IPS-18c (cell line): ENCODE data around the gene POLR2L.

Source experiments
- H3K4me3 ChIP-seq: 2 replicates; pipeline ENCODE4 v1.7.0; 2013; ENCODE audit warnings: low read depth, mild to moderate bottlenecking, low read length, moderate library complexity; ENCODE audit not compliant: insufficient read depth
- H3K9me3 ChIP-seq: one replicate; pipeline ENCODE4 v1.6.1; 2013; ENCODE audit warnings: mild to moderate bottlenecking, low read length, moderate library complexity; ENCODE audit not compliant: control insufficient read depth, insufficient read depth

The POLR2L gene

DNA sequence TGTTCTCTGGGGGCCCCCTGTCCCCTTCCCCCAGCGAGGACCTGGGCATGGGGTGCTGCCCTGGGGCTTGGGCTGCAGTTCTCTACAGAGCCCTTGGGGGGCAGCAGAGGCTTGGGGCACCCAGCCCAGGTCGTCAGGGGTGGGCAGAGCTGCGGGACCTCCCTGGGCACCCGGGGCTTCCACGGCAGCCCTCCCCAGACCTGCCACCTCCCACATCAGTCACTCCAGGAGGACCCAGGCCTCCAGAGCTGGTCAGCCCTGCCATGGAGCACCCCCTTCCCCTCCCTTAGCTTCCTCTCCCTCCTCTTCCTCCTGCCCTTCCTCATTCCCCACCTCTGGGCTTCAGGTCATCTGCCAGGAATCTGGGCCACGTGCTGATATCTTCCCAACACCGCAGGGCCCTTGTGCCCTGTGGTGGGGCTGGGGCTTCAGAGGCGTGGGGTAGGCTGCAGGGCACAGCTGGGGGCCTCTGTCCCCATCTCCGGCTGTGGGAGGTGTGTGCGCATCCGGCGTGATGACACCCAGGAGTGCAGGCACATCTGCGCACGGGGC, 6.1 kb upstream of the POLR2L start:
- Histone ChIP-seq H3K9me3 (no peaks in the 10 kb centered on the region), H3K4me3 (peak overlapping the region; percentile 21; the same call in 1 of the 2 replicates)

DNA sequence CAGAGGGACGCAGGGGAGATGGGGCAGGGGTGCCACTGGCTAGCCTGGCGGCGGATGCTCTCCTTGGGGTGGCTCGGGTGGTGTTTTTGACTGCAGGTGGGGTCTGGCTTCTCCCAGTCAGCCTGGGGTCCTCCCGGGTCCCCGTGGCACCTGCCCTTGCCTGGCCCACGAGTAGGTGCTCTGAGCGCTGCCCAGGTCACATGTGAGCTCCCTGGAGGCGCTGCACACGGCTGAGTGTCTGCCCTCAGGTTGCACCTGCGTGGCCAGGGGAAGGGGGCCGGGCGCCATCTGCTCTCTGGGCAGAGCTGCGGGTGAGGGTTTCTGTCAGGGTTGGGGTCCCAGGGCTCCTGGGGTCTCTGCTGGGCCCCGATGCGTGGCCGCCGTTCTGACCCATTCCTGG, 5.5 kb upstream of the POLR2L start:
- Histone ChIP-seq H3K9me3 (no peaks in the 10 kb centered on the region), H3K4me3 (no peak overlapping the region)

DNA sequence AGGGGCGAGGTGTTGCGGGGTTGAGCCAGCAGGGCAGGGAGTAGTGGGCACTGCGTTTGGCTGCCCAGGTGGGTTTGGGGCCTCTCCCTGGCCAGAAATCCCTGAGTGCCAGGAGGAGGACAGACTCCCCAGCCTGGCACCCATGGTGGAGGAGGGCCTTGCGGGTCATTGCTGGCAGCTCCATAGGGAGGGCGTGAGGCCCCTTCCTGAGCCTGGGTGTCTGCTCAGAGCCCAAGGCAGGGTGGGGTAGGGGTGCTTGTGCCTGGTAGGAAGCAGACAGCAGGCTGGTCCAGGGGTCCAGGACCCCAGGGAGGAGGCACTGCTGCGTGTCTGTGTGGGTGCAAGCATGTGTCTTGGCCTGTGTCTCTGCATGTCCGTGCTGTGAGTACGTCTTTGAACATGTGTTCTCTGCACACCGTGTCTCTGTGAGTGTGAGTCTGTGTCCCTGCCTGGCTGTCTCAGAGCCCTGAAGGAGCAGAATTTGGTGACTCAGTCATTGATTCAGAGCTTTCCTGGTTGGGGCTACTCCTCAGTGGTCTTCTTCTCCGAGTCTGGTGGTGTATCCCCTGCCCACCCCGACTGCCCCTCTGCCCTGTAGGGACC, 4.3 kb upstream of the POLR2L start:
- H3K9me3 ChIP-seq: no peaks in the 10 kb centered on the region
- no peak overlapping the region for H3K4me3 ChIP-seq

DNA sequence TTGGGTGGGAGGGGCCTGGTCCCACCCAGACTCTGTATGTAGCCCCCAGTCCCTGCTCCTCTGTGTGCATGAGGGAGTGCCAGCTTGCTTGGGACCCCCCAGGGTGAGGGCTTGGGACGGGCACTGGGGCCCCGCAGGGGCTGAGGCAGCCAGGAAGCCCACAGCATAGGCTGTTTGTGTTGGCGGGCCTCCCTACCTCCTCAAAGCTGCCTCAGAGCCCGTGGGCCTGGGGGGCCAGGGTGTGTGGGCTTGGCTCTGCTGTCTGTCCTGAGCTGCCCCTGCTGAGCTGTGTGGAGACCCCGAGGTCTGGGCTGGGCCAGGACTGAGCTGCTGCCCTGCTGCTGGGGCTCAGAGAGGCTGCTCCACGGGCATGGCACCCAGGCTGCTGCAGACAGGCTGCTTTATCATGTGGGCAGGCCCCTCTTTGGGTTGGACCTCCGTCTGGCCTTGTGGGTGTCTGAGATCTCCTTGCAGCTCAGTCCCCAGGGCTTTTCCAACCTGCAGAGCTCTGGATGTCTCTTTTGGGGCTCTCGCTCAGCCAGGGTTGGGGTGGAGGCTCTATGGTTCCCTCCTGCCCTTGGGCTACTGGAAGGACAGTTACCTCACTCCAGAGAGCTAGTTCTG, 3.7 kb upstream of the POLR2L start:
- Histone ChIP-seq H3K9me3 (no peaks in the 10 kb centered on the region), H3K4me3 (0 out of 2 replicates have a peak overlapping the region, but pooled peaks have one; percentile 93)

DNA sequence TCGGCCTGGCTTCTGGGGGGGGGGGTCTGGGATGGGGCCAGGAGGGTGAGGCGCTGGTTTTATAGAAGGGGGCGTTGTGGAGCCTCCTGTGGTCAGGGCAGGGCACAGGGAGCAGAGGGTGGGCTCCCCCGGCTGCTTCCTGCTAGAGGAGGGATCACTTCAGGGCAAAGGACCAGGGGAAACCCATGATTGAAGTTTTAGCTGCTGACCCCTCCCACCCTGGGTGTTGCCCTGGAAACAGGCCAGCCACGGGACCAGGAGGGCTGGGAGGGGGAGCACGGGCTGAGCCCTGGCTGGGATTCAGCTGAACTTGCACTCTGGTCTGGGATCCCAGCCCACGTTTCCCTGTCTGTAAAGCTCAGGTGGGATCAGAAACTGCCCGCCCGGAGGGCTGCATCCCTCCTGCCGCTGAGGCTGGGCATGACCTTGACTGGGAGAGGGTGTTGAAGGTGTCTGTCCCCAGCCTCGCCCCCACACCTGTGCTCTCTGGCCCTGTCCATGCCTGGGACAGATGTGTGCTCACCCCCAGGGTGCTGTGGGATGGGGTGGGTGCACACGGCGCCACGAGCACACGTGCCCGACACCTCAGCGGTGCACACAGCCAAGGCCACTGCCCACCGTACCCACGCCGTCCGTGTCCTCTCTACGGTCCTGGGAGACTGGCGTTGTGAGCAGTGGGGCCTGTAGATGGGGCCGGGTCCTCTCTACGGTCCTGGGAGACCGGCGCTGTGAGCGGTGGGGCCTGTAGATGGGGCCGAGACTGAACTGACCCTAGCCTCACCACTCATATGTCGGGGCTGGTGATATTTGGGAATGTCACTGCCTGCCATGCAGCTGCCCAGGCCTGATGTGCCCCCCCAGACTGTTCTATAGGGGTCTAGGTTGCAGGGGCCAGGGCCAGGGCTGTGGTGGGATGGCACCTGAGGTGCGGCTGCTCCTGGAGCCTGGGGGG, 2.6 kb upstream of the POLR2L start:
- Histone ChIP-seq H3K4me3 (peak overlapping the region; percentile 93), H3K9me3 (no peaks in the 10 kb centered on the region)

DNA sequence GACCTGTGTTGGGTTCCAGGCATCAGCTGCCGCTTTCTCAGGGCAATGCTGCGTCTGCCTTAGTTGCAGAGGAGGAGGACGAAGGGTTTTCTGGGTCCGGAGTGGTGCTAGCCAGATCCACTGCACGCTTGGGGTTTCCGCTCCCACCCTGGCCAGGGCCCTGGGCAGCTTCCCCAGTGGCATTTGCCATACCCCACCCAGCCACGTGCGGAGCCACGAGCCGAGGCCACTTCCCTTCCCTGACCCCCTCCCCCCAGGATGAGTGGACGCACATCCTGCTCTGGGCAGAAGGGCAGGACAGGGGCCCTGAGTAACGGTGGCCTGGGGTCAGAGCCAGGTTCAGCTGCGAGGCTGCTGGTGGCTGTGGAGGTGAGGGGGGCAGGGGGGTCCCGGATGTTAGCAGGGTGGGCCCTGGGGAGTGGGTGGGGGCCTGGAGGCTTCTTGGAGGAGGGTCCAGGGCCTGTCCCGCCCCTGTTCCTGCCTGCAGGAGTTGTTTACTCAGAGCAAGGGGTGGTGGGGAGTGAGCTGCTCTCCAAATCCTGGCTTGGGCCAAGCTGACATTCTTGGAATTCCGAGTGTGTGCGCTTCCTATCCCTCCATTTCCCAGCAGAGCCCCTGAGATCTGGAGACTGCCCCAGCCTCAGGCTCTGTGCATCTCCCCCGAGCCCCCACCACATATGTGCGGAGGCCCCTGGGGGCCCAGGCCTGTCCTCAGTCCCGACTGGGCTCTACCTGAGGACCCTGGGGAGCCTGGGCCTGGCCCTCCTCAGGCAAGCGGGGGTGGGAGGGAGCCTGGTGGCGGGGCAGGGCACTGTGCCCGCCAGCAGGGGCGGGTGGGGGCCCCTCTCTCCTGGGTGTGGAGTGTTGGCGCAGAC, 1.7 kb upstream of the POLR2L start:
- H3K9me3 ChIP-seq: no peaks in the 10 kb centered on the region
- H3K4me3 ChIP-seq: peak overlapping the region; percentile 93

- Histone ChIP-seq H3K4me3 (peak overlapping the region; percentile 93), H3K9me3 (no peaks in the 10 kb centered on the region)
Measured at GRCh38 chr11:843086-843734, 881 bp upstream of the POLR2L start.

DNA sequence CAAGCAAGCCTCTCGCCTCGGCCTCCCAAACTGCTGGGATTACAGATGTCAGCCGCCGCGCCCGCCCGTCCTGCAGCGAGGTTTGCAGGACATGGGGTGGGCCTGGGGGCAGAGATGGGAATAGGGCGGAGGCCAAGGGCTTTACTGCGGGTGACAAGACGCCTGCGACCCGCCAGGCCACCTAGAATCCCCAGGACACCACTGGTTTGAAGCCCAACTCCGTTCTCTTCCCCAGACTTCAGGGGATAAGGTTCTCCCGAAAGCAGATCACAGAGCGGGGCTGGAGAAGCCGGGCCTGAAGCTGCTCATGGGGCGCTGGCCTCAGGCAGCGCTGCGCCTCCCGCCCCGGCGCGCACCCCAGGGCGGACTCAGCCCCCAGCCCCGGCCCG, 354 bp downstream of the POLR2L start:
- H3K4me3 ChIP-seq: peak overlapping the region; percentile 93

GRCh38 chr11:839875-840617, 2.3 kb downstream of the POLR2L start:
- H3K4me3 ChIP-seq: no peak overlapping the region
- H3K9me3 ChIP-seq: no peaks in the 10 kb centered on the region

More for the DNA sequence above, 354 bp downstream of the POLR2L start:
- H3K9me3 ChIP-seq: no peaks in the 10 kb centered on the region

- Histone ChIP-seq H3K9me3 (peaks cover 2% of the 10 kb centered on the region), H3K4me3 (no peak overlapping the region)
Measured at GRCh38 chr11:839280-839623, 3.1 kb downstream of the POLR2L start.

DNA sequence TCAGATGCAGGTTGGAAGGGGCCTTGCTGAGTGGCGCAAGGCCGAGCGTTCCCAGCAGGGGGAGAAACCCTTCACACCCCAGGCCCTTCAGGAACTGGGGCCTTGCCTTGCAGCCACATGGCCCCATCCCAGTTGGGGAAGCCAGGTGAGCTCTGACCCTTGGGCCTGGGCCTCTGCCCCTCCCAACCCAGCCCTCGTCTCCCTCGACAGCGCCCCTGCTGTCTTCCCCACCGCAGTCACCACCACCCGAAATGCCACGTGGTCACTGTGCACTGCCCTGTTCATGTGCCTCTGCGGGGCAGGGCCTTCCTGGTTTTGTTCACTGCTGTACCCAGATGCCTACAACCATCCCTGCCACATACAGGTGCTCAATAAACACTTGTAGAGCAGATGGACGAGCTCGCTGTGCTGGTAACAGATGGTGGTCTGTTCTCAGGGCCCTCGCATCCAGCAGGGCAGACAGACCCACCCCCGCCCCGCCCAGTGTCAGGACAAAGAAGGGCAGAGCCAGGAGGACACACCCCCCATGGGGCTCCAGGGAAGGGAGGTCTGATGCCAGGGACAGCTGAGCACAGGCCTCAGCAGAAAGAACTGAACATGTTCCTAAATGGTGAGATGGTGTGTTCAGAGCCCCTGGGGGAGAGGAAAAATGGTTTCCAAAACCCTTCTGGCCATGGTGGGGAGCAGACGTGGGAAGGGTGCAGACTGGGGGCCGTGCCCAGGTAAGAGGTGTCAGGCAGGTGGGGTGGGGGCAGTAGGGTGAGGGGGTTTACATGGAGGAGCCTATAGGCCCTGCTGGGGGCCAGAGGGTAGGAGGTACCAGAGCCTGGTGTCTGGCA, 3.7 kb downstream of the POLR2L start:
- no peak overlapping the region for H3K4me3 ChIP-seq

GRCh38 chr11:837990-838307, 4.4 kb downstream of the POLR2L start:
- H3K9me3 ChIP-seq: peaks cover 2% of the 10 kb centered on the region
- H3K4me3 ChIP-seq: no peak overlapping the region

More for the DNA sequence above, 3.7 kb downstream of the POLR2L start:
- H3K9me3 ChIP-seq: peaks cover 2% of the 10 kb centered on the region

DNA sequence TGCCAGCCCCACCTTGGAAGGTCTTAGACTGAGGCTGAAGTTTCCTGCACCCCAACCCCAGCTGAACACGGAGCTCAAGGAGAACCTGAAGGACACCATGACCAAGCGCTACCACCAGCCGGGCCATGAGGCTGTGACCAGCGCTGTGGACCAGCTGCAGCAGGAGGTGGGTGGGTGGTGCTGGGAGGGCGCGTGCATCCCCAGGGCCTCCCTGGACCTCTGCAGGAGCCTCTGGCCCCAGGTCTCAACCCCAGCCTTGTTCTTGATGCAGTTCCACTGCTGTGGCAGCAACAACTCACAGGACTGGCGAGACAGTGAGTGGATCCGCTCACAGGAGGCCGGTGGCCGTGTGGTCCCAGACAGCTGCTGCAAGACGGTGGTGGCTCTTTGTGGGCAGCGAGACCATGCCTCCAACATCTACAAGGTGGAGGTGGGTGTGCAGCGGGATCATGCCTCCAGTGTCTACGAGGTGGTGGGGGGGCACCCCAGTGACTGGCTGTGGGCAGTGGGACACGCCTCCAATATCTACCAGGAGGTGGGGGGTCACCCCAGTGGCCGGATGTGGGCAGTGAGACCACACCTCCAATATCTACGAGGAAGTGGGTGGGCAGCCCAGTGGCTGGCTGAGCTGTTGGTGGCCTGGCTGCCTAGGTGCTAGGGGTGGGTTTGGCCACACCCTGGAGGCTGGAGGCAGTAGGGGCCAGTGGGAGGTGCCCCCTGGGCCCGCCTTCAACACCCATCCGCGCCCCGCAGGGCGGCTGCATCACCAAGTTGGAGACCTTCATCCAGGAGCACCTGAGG, 4.9 kb downstream of the POLR2L start:
- no peak overlapping the region for H3K4me3 ChIP-seq
- H3K9me3 ChIP-seq: peaks cover 2% of the 10 kb centered on the region

DNA sequence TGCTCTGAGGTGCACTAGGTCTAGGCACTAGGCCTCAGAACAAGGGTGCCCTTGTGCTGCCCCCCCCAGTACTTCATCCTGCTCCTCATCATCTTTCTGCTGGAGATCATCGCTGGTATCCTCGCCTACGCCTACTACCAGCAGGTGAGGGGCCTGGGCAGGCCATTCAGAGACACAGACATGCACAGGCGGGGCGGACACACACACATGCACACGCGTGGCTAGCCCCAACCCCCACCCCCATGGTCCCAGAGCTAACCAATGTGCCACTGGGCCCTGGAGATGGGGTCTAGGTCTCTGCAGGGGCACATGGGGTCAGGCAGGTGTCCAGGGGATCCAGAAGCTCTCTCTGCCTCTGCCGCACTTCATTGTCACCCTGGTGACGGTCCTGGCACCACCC, 5.6 kb downstream of the POLR2L start:
- H3K4me3 ChIP-seq: no peak overlapping the region

GRCh38 chr11:836274-836673, 6.1 kb downstream of the POLR2L start:
- peaks cover 2% of the 10 kb centered on the region for H3K9me3 ChIP-seq
- no peak overlapping the region for H3K4me3 ChIP-seq

More for the DNA sequence above, 5.6 kb downstream of the POLR2L start:
- H3K9me3 ChIP-seq: peaks cover 2% of the 10 kb centered on the region
